NCI-H748 treated with DMSO at 0.1 percent for 48 hours (cell line): ENCODE results near the gene RPLP1.
"Not testable (repeated sequence)": the region's sequence is repeated elsewhere in the genome, so short reads cannot be mapped to it uniquely, and the experiment has no call there.

ENCODE experiments used
- DNase-seq: peaks from one replicate; lab custom pipeline; 2025; lab: John Stamatoyannopoulos, UW

The RPLP1 gene

GRCh38 chr15:69439623-69440022 is 13.0 kb upstream of the RPLP1 start:
- DNase-seq: no peak

GRCh38 chr15:69443032-69443611 is 9.5 kb upstream of the RPLP1 start:
- no peak for DNase-seq

GRCh38 chr15:69444686-69445085 is 7.9 kb upstream of the RPLP1 start:
- no peak for DNase-seq

- DNase-seq: no peak
Measured at GRCh38 chr15:69446953-69447352, 5.7 kb upstream of the RPLP1 start.

- not testable (repeated sequence) for DNase-seq
Measured at GRCh38 chr15:69450221-69450620, 2.4 kb upstream of the RPLP1 start.

- no peak for DNase-seq
Measured at GRCh38 chr15:69450968-69451695, 1.5 kb upstream of the RPLP1 start.

- no peak for DNase-seq
Measured at GRCh38 chr15:69451951-69452691, 497 bp upstream of the RPLP1 start.

GRCh38 chr15:69454953-69455352 is 2.3 kb downstream of the RPLP1 start:
- no peak for DNase-seq

GRCh38 chr15:69456208-69457166 is 3.9 kb downstream of the RPLP1 start:
- DNase-seq: no peak

GRCh38 chr15:69457304-69458280 is 5.0 kb downstream of the RPLP1 start:
- DNase-seq: no peak

- DNase-seq: no peak
Measured at GRCh38 chr15:69459066-69459465, 6.4 kb downstream of the RPLP1 start.

- DNase-seq: no peak
Measured at GRCh38 chr15:69460481-69460880, 7.9 kb downstream of the RPLP1 start.

GRCh38 chr15:69462030-69462492 is 9.4 kb downstream of the RPLP1 start:
- no peak for DNase-seq

- peak; percentile 82 for DNase-seq
Measured at GRCh38 chr15:69462493-69463181, 10.0 kb downstream of the RPLP1 start.

GRCh38 chr15:69463182-69463756 is 10.7 kb downstream of the RPLP1 start:
- no peak for DNase-seq

- no peak for DNase-seq
Measured at GRCh38 chr15:69465253-69465652, 12.6 kb downstream of the RPLP1 start.

GRCh38 chr15:69466733-69467132 is 14.1 kb downstream of the RPLP1 start:
- no peak for DNase-seq

GRCh38 chr15:69467636-69468035 is 15.0 kb downstream of the RPLP1 start:
- DNase-seq: no peak

GRCh38 chr15:69468241-69469121 is 15.9 kb downstream of the RPLP1 start:
- peak; percentile 86 for DNase-seq
